Breast epithelium (tissue), 3 donors: Measurements from ENCODE around the gene LHCGR.

ENCODE experiments used
- CTCF ChIP-seq, 3 donors: fragments of 450-650 bp; IDR thresholded peaks; one replicate each; pipeline ENCODE4 v1.5.1; 2016 to 2017; ENCODE audit warnings: antibody characterized with exemption in 3 of 3, mild to moderate bottlenecking in 3 of 3, moderate library complexity in 3 of 3
- POLR2A ChIP-seq: fragments of 450-650 bp; IDR thresholded peaks from one replicate; pipeline ENCODE4 v1.6.1; 2016; ENCODE audit warnings: antibody characterized with exemption, mild to moderate bottlenecking, moderate library complexity

- TF ChIP-seq CTCF (IDR thresholded peaks at IDR 0.05): no peak
- TF ChIP-seq POLR2A: no peak
Measured at GRCh38 chr2:48685126-48685525, 70.4 kb downstream of the LHCGR start.
